ENCODE results near the gene CORIN. TPM values are rescaled to one million over a fixed set of nuclear protein-coding genes. Genes with fewer than 3 reads are reported as not detected.

Gene CORIN
- total and polyA plus RNA-seq, 9 donors: 0.20 to 7.9 (median 0.80) TPM; not detected in 1

GRCh38 chr4:47690611-47691010 lies 147.3 kb downstream of the CORIN start:
- Histone ChIP-seq H3K4me3 (no peak overlapping the region), H3K27ac (no peak overlapping the region), H3K9me3 (no peaks in the 10 kb centered on the region), H3K27me3 (no peaks in the 10 kb centered on the region), H3K36me3 (no peaks in the 10 kb centered on the region), H3K4me1 (ENCODE audit: insufficient read depth) (no peaks in the 10 kb centered on the region)
- WGBS, 3 donors: 71 to 82% (median 78%) methylated on average over 3 of the region's 3 CpGs
- intact Hi-C loops (cut with DNase I): no loop called here
- no peak for TF ChIP-seq CTCF (IDR thresholded peaks at IDR 0.05)
- no peak for DNase-seq

GRCh38 chr4:47686294-47686872 lies 151.5 kb downstream of the CORIN start:
- intact Hi-C loops (cut with DNase I): no loop called here

GRCh38 chr4:47675806-47676205 lies 162.1 kb downstream of the CORIN start:
- no peaks in the 10 kb centered on the region for H3K9me3 ChIP-seq
- no peaks in the 10 kb centered on the region for H3K36me3 ChIP-seq
- no peaks in the 10 kb centered on the region for H3K27me3 ChIP-seq
- 90 to 94% (median 92%) methylated on average over 2 of the region's 2 CpGs for WGBS, 3 donors
- H3K4me1 ChIP-seq (ENCODE audit: insufficient read depth): no peaks in the 10 kb centered on the region
- TF ChIP-seq POLR2A (IDR thresholded peaks at IDR 0.05) (no peak), CTCF (IDR thresholded peaks at IDR 0.05) (no peak), EP300 (IDR thresholded peaks at IDR 0.05) (no peak)
- intact Hi-C loops (cut with DNase I): no loop called here
- no peak overlapping the region for H3K4me3 ChIP-seq
- no peak overlapping the region for H3K27ac ChIP-seq
- no peak for DNase-seq

More at GRCh38 chr4:47686294-47686872, 151.5 kb downstream of the CORIN start:
- no peak for DNase-seq
- no peaks in the 10 kb centered on the region for H3K36me3 ChIP-seq
- H3K27ac ChIP-seq: no peak overlapping the region
- H3K27me3 ChIP-seq: no peaks in the 10 kb centered on the region
- TF ChIP-seq EP300 (IDR thresholded peaks at IDR 0.05) (no peak), CTCF (IDR thresholded peaks at IDR 0.05) (no peak), POLR2A (IDR thresholded peaks at IDR 0.05) (no peak)
- H3K4me3 ChIP-seq: no peak overlapping the region
- 51 to 57% (median 53%) methylated on average over 9 of the region's 9 CpGs for WGBS, 3 donors
- H3K9me3 ChIP-seq: no peaks in the 10 kb centered on the region
- H3K4me1 ChIP-seq (ENCODE audit: insufficient read depth): no peaks in the 10 kb centered on the region

- Histone ChIP-seq H3K27me3 (no peaks in the 10 kb centered on the region), H3K4me1 (ENCODE audit: insufficient read depth) (no peaks in the 10 kb centered on the region), H3K36me3 (no peaks in the 10 kb centered on the region), H3K9me3 (no peaks in the 10 kb centered on the region), H3K4me3 (no peak overlapping the region), H3K27ac (no peak overlapping the region)
- 78 to 82% (median 81%) methylated on average over 4 of the region's 4 CpGs for WGBS, 3 donors
- no peak for DNase-seq
- TF ChIP-seq CTCF (IDR thresholded peaks at IDR 0.05) (no peak), EP300 (IDR thresholded peaks at IDR 0.05) (no peak), POLR2A (IDR thresholded peaks at IDR 0.05) (no peak)
- intact Hi-C loops (cut with DNase I): no loop called here
Measured at GRCh38 chr4:47674144-47674543, 163.7 kb downstream of the CORIN start.
